ENCODE data around the gene KYAT1. TPM values are rescaled to one million over a fixed set of nuclear protein-coding genes. Genes with fewer than 3 reads are reported as not detected.

The KYAT1 gene
- total and polyA plus RNA-seq, 2 of the 13 experiments (the other 11 are each of a cell fraction or from before 2014, with no cell fraction given) = 9.2 to 46.5 TPM

- TF ChIP-seq, protein P1, sequence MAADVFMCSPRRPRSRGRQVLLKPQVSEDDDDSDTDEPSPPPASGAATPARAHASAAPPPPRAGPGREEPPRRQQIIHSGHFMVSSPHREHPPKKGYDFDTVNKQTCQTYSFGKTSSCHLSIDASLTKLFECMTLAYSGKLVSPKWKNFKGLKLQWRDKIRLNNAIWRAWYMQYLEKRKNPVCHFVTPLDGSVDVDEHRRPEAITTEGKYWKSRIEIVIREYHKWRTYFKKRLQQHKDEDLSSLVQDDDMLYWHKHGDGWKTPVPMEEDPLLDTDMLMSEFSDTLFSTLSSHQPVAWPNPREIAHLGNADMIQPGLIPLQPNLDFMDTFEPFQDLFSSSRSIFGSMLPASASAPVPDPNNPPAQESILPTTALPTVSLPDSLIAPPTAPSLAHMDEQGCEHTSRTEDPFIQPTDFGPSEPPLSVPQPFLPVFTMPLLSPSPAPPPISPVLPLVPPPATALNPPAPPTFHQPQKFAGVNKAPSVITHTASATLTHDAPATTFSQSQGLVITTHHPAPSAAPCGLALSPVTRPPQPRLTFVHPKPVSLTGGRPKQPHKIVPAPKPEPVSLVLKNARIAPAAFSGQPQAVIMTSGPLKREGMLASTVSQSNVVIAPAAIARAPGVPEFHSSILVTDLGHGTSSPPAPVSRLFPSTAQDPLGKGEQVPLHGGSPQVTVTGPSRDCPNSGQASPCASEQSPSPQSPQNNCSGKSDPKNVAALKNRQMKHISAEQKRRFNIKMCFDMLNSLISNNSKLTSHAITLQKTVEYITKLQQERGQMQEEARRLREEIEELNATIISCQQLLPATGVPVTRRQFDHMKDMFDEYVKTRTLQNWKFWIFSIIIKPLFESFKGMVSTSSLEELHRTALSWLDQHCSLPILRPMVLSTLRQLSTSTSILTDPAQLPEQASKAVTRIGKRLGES (CRISPR knock-in tag; IDR thresholded peaks at IDR 0.05; ENCODE audit: borderline replicate concordance) = no peak
- TF ChIP-seq KLF9 (CRISPR knock-in tag; IDR thresholded peaks at IDR 0.05; ENCODE audit: low read depth) = no peak
- TF ChIP-seq ELF1 (CRISPR knock-in tag; IDR thresholded peaks at IDR 0.05) = peak; percentile 55
- TF ChIP-seq ZNF768 (CRISPR knock-in tag; IDR thresholded peaks at IDR 0.05) = no peak
- TF ChIP-seq XBP1 (CRISPR knock-in tag; IDR thresholded peaks at IDR 0.05) = no peak
- TF ChIP-seq ZNF24 (IDR thresholded peaks at IDR 0.05) = no peak
- no peak for TF ChIP-seq PLSCR1 (CRISPR knock-in tag; IDR thresholded peaks at IDR 0.05; ENCODE audit: borderline replicate concordance)
- TF ChIP-seq STAG1 (CRISPR knock-in tag; IDR thresholded peaks at IDR 0.05) = peak; percentile 59
- peak; percentile 63 for TF ChIP-seq RAD21 (CRISPR knock-in tag; IDR thresholded peaks at IDR 0.05)
- no peak for TF ChIP-seq GZF1 (CRISPR knock-in tag; IDR thresholded peaks at IDR 0.05)
- no peak for TF ChIP-seq STAT5B (CRISPR knock-in tag; IDR thresholded peaks at IDR 0.05)
- TF ChIP-seq, protein P2, sequence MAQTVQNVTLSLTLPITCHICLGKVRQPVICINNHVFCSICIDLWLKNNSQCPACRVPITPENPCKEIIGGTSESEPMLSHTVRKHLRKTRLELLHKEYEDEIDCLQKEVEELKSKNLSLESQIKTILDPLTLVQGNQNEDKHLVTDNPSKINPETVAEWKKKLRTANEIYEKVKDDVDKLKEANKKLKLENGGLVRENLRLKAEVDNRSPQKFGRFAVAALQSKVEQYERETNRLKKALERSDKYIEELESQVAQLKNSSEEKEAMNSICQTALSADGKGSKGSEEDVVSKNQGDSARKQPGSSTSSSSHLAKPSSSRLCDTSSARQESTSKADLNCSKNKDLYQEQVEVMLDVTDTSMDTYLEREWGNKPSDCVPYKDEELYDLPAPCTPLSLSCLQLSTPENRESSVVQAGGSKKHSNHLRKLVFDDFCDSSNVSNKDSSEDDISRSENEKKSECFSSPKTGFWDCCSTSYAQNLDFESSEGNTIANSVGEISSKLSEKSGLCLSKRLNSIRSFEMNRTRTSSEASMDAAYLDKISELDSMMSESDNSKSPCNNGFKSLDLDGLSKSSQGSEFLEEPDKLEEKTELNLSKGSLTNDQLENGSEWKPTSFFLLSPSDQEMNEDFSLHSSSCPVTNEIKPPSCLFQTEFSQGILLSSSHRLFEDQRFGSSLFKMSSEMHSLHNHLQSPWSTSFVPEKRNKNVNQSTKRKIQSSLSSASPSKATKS (CRISPR knock-in tag; IDR thresholded peaks at IDR 0.05) = no peak
- TF ChIP-seq KDM5B (CRISPR knock-in tag; IDR thresholded peaks at IDR 0.05; ENCODE audit: borderline replicate concordance) = no peak; the same call in 1 of the 2 replicates
- no peak for TF ChIP-seq ZNF17 (CRISPR knock-in tag; IDR thresholded peaks at IDR 0.05)
- no peak for TF ChIP-seq KLF13 (CRISPR knock-in tag; IDR thresholded peaks at IDR 0.05)
- TF ChIP-seq, protein P3, sequence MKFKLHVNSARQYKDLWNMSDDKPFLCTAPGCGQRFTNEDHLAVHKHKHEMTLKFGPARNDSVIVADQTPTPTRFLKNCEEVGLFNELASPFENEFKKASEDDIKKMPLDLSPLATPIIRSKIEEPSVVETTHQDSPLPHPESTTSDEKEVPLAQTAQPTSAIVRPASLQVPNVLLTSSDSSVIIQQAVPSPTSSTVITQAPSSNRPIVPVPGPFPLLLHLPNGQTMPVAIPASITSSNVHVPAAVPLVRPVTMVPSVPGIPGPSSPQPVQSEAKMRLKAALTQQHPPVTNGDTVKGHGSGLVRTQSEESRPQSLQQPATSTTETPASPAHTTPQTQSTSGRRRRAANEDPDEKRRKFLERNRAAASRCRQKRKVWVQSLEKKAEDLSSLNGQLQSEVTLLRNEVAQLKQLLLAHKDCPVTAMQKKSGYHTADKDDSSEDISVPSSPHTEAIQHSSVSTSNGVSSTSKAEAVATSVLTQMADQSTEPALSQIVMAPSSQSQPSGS (CRISPR knock-in tag; IDR thresholded peaks at IDR 0.05) = no peak
- TF ChIP-seq, protein P4, sequence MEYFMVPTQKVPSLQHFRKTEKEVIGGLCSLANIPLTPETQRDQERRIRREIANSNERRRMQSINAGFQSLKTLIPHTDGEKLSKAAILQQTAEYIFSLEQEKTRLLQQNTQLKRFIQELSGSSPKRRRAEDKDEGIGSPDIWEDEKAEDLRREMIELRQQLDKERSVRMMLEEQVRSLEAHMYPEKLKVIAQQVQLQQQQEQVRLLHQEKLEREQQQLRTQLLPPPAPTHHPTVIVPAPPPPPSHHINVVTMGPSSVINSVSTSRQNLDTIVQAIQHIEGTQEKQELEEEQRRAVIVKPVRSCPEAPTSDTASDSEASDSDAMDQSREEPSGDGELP (IDR thresholded peaks at IDR 0.05; ENCODE audit: borderline replicate concordance, low read depth) = no peak
These were observed 63.5 kb downstream of the KYAT1 start, which contains the start of gene ENDOG (continued) for GRCh38 chr9:128818099-128818838.
